HepG2 (cell line): ENCODE measurements around the gene SRP9. TPM values are rescaled to one million over a fixed set of nuclear protein-coding genes. Genes with fewer than 3 reads are reported as not detected.

ENCODE experiments used
- ATAC-seq: fragments of 200-7000 bp; cut with Tn5 transposase; 3 replicates; pipeline ENCODE4 v1.9.1; 2020; ENCODE audit warnings: mild to moderate bottlenecking, moderate library complexity
- BruUV-seq: library from RNA; stranded (reverse); fragments of 400-500 nt; replicated peaks from 2 replicates; lab custom pipeline; 2021; lab: Mats Ljungman, UMichigan
- CTCF ChIA-PET: fragments of 300-600 bp; formaldehyde crosslinking; extraction: SDS; loops from one replicate; lab custom pipeline; 2021; ENCODE audit warnings: low total read pairs, inconsistent platforms, low intra/inter-chr PET ratio; lab: Yijun Ruan, JAX
- POLR2A ChIA-PET: fragments of 350-600 bp; sonication (Branson Sonifier 250); formaldehyde crosslinking; loops from one replicate; lab custom pipeline; 2020; ENCODE audit warnings: antibody characterized with exemption, inconsistent platforms; lab: Yijun Ruan, JAX
- DNase-seq: peaks from one replicate; pipeline ENCODE4 v3.0.0-alpha.2; 2015; ENCODE audit warnings: low spot score
- FAIRE-seq: peaks from 3 replicates; lab custom pipeline; 2011; peaks lifted over from hg19 to GRCh38; lab: Jason Lieb, UNC
- H2AFZ ChIP-seq: one replicate; pipeline ENCODE4 v1.6.1; 2011; ENCODE audit warnings: low read length, inconsistent platforms
- H3K27ac ChIP-seq: fragments of 300-600 bp; 3 replicates; pipeline ENCODE4 v1.8.0; 2011; ENCODE audit warnings: mixed run types, mild to moderate bottlenecking, mixed read lengths, low read length, inconsistent platforms; ENCODE audit not compliant: insufficient read depth; ENCODE audit errors: extremely low read length
- H3K27me3 ChIP-seq, 2 experiments: fragments of 200-600 bp in 1 of 2; 2 replicates in 1 of 2; 3 replicates in 1 of 2; pipeline versions ENCODE4 v1.6.0 to v1.8.0; 2011; ENCODE audit warnings: low read length in 2 of 2, mild to moderate bottlenecking in 2 of 2, moderate library complexity in 2 of 2, inconsistent platforms in 1 of 2; ENCODE audit not compliant: insufficient read depth in 2 of 2, control insufficient read depth in 1 of 2
- H3K36me3 ChIP-seq, 2 experiments: fragments of 200-600 bp in 1 of 2; replicated peaks in 1 of 2; 2 replicates in 1 of 2; 3 replicates in 1 of 2; pipeline versions ENCODE4 v1.5.1 to v1.8.0; 2011; ENCODE audit warnings: low read length in 2 of 2, inconsistent platforms in 1 of 2; ENCODE audit not compliant: insufficient read depth in 2 of 2, control insufficient read depth in 1 of 2
- H3K4me1 ChIP-seq: 2 replicates; pipeline ENCODE4 v1.5.1; 2012; ENCODE audit warnings: low read length, inconsistent platforms; ENCODE audit not compliant: insufficient read depth
- H3K4me2 ChIP-seq: 2 replicates; pipeline ENCODE4 v1.6.0; 2011; ENCODE audit warnings: low read depth, low read length, inconsistent platforms
- H3K4me3 ChIP-seq, 3 experiments: fragments of 200-600 bp in 1 of 3; sonication (generic), shearing (Covaris generic) in 1 of 3; replicated peaks in 1 of 3; 2 replicates each; pipeline ENCODE4 v1.5.1; 2011 to 2016; ENCODE audit warnings: low read length in 3 of 3, inconsistent platforms in 2 of 3, low read depth in 2 of 3, mild to moderate bottlenecking in 2 of 3, control low read depth in 1 of 3, mixed read lengths in 1 of 3; ENCODE audit not compliant: insufficient read depth in 1 of 3
- H3K79me2 ChIP-seq: one replicate; pipeline ENCODE4 v1.6.1; 2011; ENCODE audit warnings: low read length, inconsistent platforms; ENCODE audit not compliant: insufficient read depth
- H3K9ac ChIP-seq: 2 replicates; pipeline ENCODE4 v1.6.0; 2011; ENCODE audit warnings: mild to moderate bottlenecking, low read depth, low read length, inconsistent platforms; ENCODE audit not compliant: insufficient read depth
- H3K9me3 ChIP-seq: 2 replicates; pipeline ENCODE4 v1.5.1; 2012; ENCODE audit warnings: mild to moderate bottlenecking, low read length
- H4K20me1 ChIP-seq: 2 replicates; pipeline ENCODE4 v1.6.0; 2011; ENCODE audit warnings: inconsistent platforms, mild to moderate bottlenecking, low read length, moderate library complexity; ENCODE audit not compliant: insufficient read depth
- DR1 ChIP-seq: sonication (generic); formaldehyde crosslinking; IDR thresholded peaks from 2 replicates; pipeline ENCODE4 v1.8.0; 2021; ENCODE audit warnings: mild to moderate bottlenecking, missing genetic modification reagents, inconsistent platforms
- FOXM1 ChIP-seq: sonication (generic); formaldehyde crosslinking; IDR thresholded peaks from 2 replicates; pipeline ENCODE4 v1.5.0; 2020; ENCODE audit warnings: missing genetic modification reagents
- HMG20A ChIP-seq: IDR thresholded peaks from 2 replicates; pipeline ENCODE4 v1.6.1; 2016; ENCODE audit warnings: borderline replicate concordance
- MEIS2 ChIP-seq: sonication (generic); formaldehyde crosslinking; IDR thresholded peaks from 2 replicates; pipeline ENCODE4 v1.9.0; 2021; ENCODE audit warnings: mild to moderate bottlenecking, missing genetic modification reagents
- RXRB ChIP-seq: IDR thresholded peaks from 2 replicates; pipeline ENCODE4 v1.6.1; 2016; ENCODE audit warnings: borderline replicate concordance, missing genetic modification reagents, missing compliant biosample characterization
- SKI ChIP-seq: fragments of 450-650 bp; IDR thresholded peaks from one replicate; pipeline ENCODE4 v1.6.1; 2018; ENCODE audit warnings: mild to moderate bottlenecking; ENCODE audit not compliant: partially characterized antibody
- SNRNP70 ChIP-seq: fragments of 200-400 bp; formaldehyde crosslinking; IDR thresholded peaks from 2 replicates; pipeline ENCODE4 v1.6.1; 2017; ENCODE audit warnings: mild to moderate bottlenecking, low read depth, low read length, moderate library complexity
- SRY ChIP-seq: sonication (generic); formaldehyde crosslinking; IDR thresholded peaks from 2 replicates; pipeline ENCODE4 v1.8.0; 2022; ENCODE audit warnings: mild to moderate bottlenecking, missing genetic modification reagents
- TBL1XR1 ChIP-seq: fragments of 150-350 bp; IDR thresholded peaks from 2 replicates; pipeline ENCODE4 v1.6.1; 2014; ENCODE audit warnings: borderline replicate concordance, low read length; ENCODE audit not compliant: partially characterized antibody
- TEAD2 ChIP-seq: sonication (generic); formaldehyde crosslinking; IDR thresholded peaks from 2 replicates; pipeline ENCODE4 v1.9.0; 2021; ENCODE audit warnings: missing genetic modification reagents
- THYN1 ChIP-seq: sonication (generic); formaldehyde crosslinking; IDR thresholded peaks from 2 replicates; pipeline ENCODE4 v1.8.1; 2023; ENCODE audit warnings: low read depth, mild to moderate bottlenecking, moderate library complexity, missing genetic modification reagents, borderline replicate concordance
- ZIK1 ChIP-seq: sonication (generic); formaldehyde crosslinking; IDR thresholded peaks from 2 replicates; pipeline ENCODE4 v1.5.0; 2020; ENCODE audit warnings: mild to moderate bottlenecking, low read depth, missing genetic modification reagents, borderline replicate concordance
- ZNF180 ChIP-seq: sonication (generic); formaldehyde crosslinking; IDR thresholded peaks from 2 replicates; pipeline ENCODE4 v1.4.0; 2020; ENCODE audit warnings: low read depth, missing genetic modification reagents, borderline replicate concordance
- ZNF282 ChIP-seq: fragments of 450-650 bp; IDR thresholded peaks from 2 replicates; pipeline ENCODE4 v1.6.1; 2018; ENCODE audit not compliant: partially characterized antibody
- ZNF558 ChIP-seq: sonication (generic); formaldehyde crosslinking; IDR thresholded peaks from 2 replicates; pipeline ENCODE4 v1.9.0; 2022; ENCODE audit warnings: mild to moderate bottlenecking, missing genetic modification reagents, borderline replicate concordance
- in situ Hi-C: cut with HindIII; loops from 2 replicates; pipeline ENCODE4 v1.10.0; 2017; ENCODE audit warnings: low pct_unique_long_range_greater_than_20kb; ENCODE audit not compliant: extremely low pct_ligation_motif_present
- intact Hi-C: fragments of 100-400 bp; cut with micrococcal nuclease; formaldehyde crosslinking; loops from one replicate; pipeline ENCODE4 v1.10.0; 2022; ENCODE audit not compliant: unreplicated experiment
- polyA plus RNA-seq, 8 experiments: library from polyadenylated mRNA; depleted of rRNA in 3 of 8; stranded (reverse) in 7 of 8; unstranded in 1 of 8; fragments of >200 nt; fragmentation: Illumina TruSeq in 4 of 8; extraction: Trizol in 4 of 8; gene quantifications; 2 replicates each; pipeline versions ENCODE4 v1.2.1 to v1.2.3, GENCODE V29; 2011 to 2016; ENCODE audit warnings: low read depth in 4 of 8, missing spikeins in 1 of 8, mixed read lengths in 1 of 8; ENCODE audit not compliant: insufficient read depth in 1 of 8
- total RNA-seq, 5 experiments: library from RNA; depleted of rRNA; stranded (reverse); fragments of >200 nt; fragmentation: Illumina TruSeq; extraction: Trizol; gene quantifications; 2 replicates each; pipeline ENCODE4 v1.2.3, GENCODE V29; 2016; ENCODE audit warnings: low read depth in 1 of 5
- TF ChIP-seq, protein P1 (sequence below): sonication (generic); formaldehyde crosslinking; IDR thresholded peaks from 2 replicates; pipeline ENCODE4 v1.8.0; 2022; ENCODE audit warnings: mild to moderate bottlenecking, missing genetic modification reagents, borderline replicate concordance
- TF ChIP-seq, protein P2 (sequence below): sonication (generic); formaldehyde crosslinking; IDR thresholded peaks from 2 replicates; pipeline ENCODE4 v1.5.0; 2020; ENCODE audit warnings: missing genetic modification reagents
- TF ChIP-seq, protein P3 (sequence below): sonication (generic); formaldehyde crosslinking; IDR thresholded peaks from 2 replicates; pipeline ENCODE4 v1.8.1; 2022; ENCODE audit warnings: low read depth, mild to moderate bottlenecking, missing genetic modification reagents

SRP9 gene
- total and polyA plus RNA-seq, 2 of the 13 experiments (the other 11 are each of a cell fraction or from before 2014, with no cell fraction given) = 251 to 307 TPM

DNA sequence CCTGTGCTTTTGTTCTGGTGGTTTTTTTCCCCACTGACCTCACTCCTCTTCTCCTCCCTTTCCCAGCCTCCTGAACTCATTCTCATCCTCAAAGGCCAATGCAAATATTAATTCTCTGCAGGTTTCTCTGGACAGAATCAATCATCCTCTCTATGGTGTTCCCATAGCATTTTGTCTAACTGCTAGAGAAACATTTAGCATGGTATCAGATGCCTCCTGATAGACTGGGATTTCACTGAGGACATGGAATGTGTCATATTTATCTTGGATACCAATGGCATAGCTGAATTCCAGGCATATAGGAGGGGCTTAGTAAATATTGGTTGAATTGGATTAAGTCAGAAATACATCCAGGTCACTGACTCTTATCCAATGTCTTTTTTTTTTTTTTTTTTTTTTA, 46.1 kb upstream of the SRP9 start:
- POLR2A ChIA-PET = no interaction called here
- H4K20me1 ChIP-seq = no peaks in the 10 kb centered on the region
- DNase-seq = peak; percentile 51
- ATAC-seq = no peak
- BruUV-seq = no TSS peak
- H3K27me3 ChIP-seq = peaks cover 0 to 1% of the 10 kb centered on the region in 2 experiments; a peak in 1 of 5 replicates
- in situ Hi-C loops (no loop called here), intact Hi-C loops (no loop called here)
- H3K4me1 ChIP-seq = peaks cover 36% of the 10 kb centered on the region
- H3K27ac ChIP-seq = no peak overlapping the region
- H3K4me3 ChIP-seq = no peak overlapping the region
- no peak for FAIRE-seq
- H3K36me3 ChIP-seq = no peaks in the 10 kb centered on the region
- CTCF ChIA-PET = no interaction called here
- no peaks in the 10 kb centered on the region for H3K9me3 ChIP-seq
- no peak overlapping the region for H3K4me2 ChIP-seq
- H3K79me2 ChIP-seq = no peaks in the 10 kb centered on the region
- H2AFZ ChIP-seq = no peak overlapping the region
- H3K9ac ChIP-seq = no peak overlapping the region
- no peak for TF ChIP-seq TEAD2 (CRISPR knock-in tag)
- no peak for TF ChIP-seq FOXM1 (CRISPR knock-in tag)
- TF ChIP-seq SRY (CRISPR knock-in tag) = no peak
- TF ChIP-seq, protein P1, sequence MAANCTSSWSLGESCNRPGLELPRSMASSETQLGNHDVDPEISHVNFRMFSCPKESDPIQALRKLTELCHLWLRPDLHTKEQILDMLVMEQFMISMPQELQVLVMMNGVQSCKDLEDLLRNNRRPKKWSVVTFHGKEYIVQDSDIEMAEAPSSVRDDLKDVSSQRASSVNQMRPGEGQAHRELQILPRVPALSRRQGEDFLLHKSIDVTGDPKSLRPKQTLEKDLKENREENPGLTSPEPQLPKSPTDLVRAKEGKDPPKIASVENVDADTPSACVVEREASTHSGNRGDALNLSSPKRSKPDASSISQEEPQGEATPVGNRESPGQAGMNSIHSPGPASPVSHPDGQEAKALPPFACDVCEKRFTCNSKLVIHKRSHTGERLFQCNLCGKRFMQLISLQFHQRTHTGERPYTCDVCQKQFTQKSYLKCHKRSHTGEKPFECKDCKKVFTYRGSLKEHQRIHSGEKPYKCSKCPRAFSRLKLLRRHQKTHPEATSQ (CRISPR knock-in tag) = no peak
- TF ChIP-seq SNRNP70 = no peak
- TF ChIP-seq HMG20A (CRISPR knock-in tag) = no peak
- no peak for TF ChIP-seq SKI
- TF ChIP-seq MEIS2 (CRISPR knock-in tag) = no peak
- TF ChIP-seq TBL1XR1 = no peak
- TF ChIP-seq DR1 = no peak
- TF ChIP-seq ZNF282 = no peak
- TF ChIP-seq ZNF558 (CRISPR knock-in tag) = no peak
- TF ChIP-seq, protein P2, sequence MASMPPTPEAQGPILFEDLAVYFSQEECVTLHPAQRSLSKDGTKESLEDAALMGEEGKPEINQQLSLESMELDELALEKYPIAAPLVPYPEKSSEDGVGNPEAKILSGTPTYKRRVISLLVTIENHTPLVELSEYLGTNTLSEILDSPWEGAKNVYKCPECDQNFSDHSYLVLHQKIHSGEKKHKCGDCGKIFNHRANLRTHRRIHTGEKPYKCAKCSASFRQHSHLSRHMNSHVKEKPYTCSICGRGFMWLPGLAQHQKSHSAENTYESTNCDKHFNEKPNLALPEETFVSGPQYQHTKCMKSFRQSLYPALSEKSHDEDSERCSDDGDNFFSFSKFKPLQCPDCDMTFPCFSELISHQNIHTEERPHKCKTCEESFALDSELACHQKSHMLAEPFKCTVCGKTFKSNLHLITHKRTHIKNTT = no peak
- no peak for TF ChIP-seq ZIK1 (CRISPR knock-in tag)
- TF ChIP-seq RXRB (CRISPR knock-in tag) = no peak
- TF ChIP-seq, protein P3, sequence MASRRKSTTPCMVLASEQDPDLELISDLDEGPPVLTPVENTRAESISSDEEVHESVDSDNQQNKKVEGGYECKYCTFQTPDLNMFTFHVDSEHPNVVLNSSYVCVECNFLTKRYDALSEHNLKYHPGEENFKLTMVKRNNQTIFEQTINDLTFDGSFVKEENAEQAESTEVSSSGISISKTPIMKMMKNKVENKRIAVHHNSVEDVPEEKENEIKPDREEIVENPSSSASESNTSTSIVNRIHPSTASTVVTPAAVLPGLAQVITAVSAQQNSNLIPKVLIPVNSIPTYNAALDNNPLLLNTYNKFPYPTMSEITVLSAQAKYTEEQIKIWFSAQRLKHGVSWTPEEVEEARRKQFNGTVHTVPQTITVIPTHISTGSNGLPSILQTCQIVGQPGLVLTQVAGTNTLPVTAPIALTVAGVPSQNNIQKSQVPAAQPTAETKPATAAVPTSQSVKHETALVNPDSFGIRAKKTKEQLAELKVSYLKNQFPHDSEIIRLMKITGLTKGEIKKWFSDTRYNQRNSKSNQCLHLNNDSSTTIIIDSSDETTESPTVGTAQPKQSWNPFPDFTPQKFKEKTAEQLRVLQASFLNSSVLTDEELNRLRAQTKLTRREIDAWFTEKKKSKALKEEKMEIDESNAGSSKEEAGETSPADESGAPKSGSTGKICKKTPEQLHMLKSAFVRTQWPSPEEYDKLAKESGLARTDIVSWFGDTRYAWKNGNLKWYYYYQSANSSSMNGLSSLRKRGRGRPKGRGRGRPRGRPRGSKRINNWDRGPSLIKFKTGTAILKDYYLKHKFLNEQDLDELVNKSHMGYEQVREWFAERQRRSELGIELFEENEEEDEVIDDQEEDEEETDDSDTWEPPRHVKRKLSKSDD (CRISPR knock-in tag) = no peak
- TF ChIP-seq ZNF180 = no peak
- TF ChIP-seq THYN1 (CRISPR knock-in tag) = no peak
